Activated CD8-positive, alpha-beta memory T cell treated with anti-CD3 and anti-CD28 coated beads, Interleukin-2, amount 50 U/mL, for 48 hours (primary cell): ENCODE results near the gene LDLRAD4.

ENCODE experiments used
- DNase-seq: peaks from one replicate; pipeline ENCODE4 v3.0.0-alpha.2; 2020

LDLRAD4 gene

DNA sequence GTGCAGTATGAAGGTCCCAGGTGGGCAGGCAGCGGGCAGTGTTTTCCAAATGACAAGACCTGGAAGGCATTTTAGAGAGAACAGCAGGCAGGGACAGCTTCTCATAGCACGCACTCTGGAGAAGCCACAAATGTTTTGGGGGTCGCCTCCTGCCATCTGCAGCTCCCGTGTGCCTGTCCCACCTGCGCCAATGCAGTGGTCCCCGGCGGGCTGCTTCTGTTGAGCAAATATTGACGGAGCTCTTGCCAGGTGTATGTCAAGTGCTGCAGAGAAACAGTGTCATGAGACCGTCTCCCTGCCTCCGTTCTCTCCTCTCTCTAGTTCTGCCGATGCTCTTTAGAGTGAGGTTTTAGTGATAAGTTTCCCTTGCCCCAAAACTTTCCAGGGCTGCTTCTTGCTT, 174.8 kb downstream of the LDLRAD4 start:
- DNase-seq, result no peak

DNA sequence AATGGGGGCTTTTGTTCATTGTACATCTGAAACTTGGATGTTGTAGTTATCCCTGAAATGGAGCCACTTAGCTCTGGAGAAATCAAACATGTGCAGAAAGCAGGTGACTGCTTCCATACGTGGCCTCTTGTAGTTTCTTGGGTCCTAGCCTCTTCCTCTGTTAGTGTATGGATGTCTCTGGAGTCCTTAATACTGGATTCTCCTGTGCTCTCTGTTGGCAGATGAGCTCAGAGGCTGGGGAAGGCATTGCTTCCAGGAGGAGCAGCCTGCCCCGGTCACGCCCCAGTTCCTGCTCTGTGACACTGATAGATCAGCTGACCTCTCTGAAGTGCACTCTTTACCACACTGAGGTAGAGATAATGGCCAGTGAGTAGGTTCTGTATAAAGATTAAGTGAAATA, 176.2 kb downstream of the LDLRAD4 start:
- DNase-seq, result no peak

DNA sequence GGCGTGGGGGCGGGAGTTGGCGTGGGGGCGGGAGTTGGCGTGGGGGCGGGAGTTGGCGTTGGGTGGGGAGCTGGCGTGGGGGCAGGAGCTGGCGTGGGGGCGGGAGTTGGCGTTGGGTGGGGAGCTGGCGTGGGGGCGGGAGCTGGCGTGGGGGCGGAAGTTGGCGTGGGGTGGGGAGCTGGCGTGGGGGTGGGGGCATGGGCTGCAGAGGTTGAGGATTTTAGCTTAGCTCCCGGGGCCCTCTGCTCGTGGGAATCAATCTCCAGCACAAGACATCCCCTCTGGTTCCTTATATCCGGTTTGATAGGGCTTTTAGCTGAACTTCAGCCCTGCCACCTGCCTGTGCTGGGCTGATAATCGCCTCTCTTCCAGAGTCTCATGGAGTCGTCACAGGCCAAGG, 177.0 kb downstream of the LDLRAD4 start:
- DNase-seq, result no peak

DNA sequence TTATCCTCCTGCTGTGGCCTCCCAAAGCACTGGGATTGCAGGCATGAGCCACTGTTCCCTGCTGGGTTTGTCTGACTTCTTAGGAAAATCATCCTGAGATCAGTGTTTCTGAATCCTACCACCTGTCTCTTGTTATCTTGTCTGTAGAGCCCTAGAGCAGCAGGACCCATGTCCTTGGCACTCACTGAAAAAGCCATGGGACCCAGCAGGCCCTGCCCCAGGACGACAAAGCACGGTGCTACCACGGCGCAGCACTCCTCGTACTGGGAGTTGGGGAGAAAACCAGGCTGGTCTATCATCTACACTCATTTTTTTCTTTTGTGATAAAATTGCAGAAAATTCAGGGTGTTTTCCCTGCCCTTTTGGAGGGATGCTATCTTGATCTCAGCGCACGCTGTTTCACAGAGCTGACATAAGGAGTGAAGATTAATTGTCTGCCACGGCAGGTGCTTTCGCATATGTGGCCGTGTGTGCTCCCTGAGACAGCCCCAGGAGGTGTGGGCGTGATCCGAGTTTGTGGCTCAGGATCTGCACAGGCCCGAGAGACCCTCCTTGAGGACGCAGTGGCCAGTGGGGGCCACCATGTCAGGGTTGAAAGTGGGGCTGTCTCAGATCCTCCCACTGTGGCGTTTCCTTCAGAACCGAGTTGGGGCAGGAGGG, 179.1 kb downstream of the LDLRAD4 start:
- no peak for DNase-seq

DNA sequence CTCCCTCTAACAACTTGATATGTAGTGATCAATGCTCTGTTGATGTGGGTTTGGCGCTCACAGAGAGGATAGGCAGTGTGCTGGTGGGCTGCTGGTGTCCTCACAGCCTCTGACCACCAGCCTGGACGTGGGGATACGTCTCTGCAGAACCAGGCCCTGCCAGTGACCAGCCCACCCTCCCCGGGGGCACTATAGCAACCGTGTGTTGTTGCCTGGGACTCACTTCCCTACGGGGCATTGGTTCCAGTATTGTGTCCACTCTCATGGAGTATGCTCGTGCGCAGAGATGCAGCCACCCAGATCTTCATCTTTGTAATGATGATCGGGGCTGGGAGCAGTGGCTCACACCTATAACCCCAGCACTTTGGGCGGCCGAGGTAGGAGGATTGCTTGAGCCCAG, 180.1 kb downstream of the LDLRAD4 start:
- no peak for DNase-seq

DNA sequence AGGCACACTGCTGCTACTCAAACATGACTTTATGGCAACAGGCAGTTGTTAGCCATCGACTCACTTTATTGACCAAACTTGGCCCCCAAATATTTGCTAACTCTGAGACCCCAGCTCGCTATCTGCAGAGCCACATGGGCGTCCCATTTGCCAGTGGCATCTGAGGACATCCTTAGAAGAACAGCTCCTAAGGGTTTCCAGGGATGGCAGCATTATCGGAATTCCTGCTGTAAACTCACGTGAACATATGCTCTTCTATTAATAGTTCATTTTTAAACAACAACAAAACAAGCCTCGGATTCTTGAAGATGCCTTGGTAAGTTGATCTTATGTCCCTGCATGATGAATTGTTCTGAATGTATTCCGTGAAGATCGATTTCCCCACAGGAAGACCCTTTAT, 181.0 kb downstream of the LDLRAD4 start:
- no peak for DNase-seq

DNA sequence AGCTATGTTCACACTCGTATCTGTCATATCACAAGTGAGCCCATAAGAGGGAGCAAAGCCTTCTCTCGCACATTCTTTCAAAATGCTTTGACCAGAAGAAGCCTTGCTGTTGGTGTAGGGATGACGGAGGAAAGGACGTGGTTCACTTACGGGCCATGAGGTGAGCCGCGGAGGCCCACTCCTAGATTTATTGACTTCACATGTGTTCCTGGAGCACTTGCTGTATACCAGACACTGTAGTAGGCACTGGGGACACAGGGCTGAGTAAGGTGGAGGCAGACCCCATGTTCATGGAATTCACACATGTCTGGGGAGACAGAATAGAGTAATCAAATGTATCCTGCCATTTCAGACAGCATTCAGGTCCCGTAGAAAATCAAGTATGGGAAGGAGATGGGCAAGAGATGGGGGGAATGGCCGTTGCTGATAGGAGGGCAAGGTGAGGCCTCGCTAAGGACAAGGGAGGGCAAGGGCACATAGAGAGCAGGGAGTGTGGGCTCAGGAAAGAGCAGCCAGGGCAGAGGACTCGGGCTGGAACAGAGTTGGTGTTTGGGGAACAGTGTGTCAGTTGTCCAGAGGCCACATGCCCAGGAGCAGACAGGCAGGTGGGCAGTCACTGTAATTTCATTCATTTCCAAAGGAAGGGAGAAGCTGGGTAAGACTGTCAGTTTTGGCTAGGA, 182.2 kb downstream of the LDLRAD4 start:
- no peak for DNase-seq

DNA sequence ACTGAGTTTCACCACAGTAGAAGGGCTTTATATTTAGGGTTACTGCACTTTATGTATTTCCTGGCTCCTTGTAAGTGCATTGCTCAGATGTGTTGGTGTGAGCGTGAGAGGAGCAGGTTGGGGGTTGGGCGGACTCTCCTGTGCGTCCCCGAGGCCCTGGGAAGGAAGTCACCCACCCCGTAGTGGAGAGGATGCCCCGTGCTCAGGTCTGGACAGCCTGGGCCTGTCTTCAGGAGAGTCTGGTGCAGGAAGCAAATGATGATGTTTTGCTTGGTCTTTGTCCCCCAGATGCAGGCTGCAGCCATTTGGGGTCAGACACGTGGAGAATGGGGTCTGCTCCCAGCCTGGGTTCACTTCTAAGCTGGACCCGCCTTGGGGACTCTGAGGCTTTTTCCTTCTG, 182.8 kb downstream of the LDLRAD4 start:
- no peak for DNase-seq

DNA sequence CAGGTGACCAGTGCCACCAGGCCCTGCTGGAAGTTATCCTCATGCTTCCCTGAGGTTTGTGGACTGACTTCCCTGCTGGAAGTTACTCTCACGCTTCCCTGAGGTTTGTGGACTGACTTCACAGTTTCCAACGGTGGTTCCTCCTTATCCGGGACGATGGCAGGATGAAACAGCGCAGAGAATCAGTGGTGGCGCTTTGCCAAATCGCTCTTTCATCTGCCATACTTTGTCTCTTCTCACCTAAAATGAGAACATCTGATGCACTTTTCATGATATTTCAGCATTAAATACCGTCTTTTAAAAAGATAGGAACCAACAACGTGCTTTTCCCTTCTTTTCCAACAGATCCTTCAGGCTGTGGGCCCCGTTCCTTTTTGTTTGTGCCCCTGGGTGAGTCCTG, 183.3 kb downstream of the LDLRAD4 start:
- DNase-seq, result no peak

DNA sequence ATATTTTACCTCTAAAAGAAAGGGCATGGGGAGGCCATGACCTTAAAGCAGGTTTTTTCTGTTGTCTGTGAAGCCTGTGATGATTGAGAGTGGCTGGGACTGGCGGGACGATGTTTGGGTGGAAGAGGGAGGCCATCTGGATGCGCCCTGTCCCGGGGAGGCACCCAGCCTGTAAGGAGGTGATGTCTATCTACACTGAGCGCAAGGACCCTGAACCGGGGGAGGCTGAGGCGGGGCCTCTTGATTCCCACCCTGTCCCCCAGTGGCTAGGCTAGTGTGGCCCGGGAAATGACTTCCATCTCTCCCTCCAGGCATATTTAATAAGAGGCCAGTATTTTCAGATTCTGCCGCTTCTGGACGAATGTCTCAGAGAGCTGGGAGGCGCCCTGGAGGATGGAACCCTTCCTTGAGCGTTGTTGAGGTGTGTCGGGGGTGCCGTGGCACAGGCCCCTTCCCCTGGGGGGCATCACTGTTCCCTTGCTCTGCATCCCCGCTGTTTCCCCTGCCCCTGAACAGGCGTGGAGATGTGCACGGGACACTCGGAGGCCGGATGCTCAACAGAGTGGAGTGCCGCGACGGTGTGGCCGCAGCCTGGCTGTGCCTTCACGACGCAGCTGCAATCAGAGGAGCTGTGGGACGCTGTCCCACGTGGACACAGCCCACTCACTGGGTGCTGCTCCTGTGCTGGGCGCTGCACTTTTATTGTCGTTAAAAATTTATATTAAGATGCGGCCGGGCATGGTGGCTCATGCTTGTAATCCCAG, 185.4 kb downstream of the LDLRAD4 start:
- DNase-seq, result no peak

DNA sequence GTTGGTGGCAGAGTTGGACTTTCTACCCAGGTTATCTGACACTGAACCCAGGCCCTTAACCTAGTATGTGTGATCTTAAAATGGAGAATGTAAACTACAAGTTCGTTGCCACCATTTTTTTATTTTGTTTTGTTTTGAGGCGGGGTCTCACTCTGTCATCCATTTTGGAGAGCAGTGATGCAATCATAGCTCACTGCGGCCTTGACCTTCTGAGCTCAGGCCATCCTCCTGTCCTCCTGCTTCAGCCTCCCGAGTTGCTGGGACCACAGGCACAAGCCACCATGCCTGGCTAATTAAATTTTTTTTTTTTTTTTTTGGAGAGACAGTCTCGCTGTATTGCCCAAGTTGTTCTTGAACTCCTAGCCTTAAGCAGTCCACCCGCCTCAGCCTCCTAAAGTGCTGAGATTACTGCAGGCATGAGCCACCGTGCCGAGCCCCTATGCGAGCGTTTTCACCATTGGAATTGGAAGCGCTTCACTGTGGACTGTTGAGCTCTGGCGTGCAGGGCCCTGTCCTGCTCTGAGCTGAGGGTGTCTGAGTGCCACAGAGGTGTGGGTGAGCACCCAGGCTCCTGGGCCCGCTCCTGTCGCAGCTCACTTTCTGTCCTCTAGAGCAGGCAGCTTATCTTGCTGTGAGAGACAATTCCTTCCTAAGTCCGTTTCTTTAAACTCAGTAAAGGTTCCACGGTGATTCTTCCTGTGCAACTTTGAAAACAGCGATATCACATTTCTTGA, 186.9 kb downstream of the LDLRAD4 start:
- DNase-seq, result peak; percentile 32

DNA sequence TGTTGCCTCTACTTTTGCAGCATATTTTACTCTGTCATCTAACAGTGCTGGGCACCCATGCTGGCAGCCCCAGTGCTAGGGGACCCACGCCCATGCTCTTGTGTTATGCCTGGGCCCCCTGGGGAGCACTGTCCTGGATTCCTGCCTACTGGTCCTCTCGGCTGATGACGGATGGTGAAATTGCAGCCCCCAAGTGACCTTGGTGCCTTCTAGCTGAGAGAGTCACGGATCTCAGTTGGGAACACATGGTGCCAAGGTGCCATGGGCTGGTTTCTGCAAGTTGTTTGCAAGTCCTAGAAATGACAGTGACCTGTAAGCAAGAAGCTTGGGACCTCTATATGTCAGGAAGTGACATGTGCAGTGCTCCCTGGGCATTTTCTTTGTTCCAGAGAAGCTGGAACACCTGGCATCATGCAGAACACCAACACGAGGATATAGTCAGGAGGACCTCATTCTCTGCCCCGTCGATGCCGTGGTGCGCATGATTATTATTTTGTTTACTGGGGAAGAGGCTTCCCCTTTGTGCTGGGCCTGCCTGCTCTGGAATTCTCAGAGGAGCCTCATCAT, 187.6 kb downstream of the LDLRAD4 start:
- no peak for DNase-seq

DNA sequence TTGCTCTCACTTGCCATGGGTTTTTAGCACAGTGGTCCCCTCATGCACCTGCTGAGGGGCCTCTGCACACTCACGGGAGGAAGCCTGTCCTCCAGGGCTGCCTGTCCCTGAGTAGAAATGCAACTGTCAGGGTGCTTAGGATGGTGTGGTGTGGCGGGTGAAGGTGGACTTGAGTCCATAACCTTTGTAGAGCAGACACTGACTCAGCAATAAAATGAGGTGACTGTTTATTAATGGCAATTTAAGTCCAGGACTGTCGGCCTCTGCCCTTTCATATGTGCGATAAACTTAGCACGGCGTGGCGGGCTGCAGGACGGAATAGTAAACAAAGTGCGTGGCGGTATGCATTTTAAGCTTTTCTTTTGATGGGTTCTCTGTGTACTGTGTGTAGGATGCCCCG, 188.2 kb downstream of the LDLRAD4 start:
- no peak for DNase-seq

DNA sequence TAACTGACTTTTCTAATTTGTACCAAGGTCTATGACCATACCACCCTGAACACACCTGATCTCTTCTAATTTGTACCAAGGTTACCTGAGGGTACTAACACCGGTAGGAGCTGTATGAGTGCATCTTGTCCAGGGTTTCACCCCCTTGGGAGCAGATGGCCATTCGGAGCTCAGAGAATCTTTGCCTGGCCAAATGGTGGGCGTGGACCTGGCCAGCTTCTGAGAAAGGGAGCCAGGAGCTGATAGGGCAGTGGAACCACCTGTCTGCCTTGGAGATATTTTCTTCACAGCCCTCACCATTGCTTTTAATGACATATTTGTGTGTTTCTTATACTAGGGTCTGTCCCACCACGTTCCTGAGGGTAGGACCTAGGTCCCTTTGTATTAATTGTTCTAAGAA, 188.9 kb downstream of the LDLRAD4 start:
- DNase-seq, result no peak

DNA sequence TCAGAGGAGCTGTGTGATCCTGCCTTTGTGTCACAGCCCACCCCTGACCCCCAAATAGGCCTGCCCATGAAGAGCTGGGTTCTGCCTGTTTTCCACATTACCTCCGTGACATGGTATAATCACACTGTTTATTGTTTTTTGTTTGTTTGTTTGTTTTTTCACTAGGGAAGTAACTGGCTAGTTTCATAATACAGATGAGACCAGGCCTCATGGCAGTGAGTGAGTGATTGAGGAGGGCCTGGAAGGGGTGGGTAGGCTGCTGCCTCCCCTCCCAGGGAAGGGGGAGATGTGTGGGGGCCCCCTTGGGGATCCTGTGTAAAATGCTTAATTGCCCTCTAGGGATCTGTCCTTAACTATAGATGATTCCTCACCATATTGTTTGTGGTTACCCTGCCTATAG, 190.5 kb downstream of the LDLRAD4 start:
- DNase-seq, result no peak

DNA sequence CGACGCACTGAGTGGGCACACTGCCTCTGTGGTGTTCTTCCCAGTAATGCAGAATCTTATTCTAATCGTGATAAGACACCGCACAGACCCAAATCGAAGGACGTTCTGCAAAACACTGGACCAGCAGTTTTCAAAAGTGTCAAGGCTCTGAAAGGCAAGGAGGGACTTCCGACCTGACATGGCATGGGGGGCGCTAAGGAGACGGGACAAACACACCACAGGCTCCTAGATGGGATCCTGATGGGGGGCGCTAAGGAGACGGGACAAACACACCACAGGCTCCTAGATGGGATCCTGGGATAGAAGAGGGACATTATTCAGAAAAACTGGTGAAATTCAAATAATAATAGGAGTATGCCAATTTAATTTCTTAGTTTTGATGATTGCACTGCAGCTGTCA, 191.4 kb downstream of the LDLRAD4 start:
- DNase-seq, result no peak

DNA sequence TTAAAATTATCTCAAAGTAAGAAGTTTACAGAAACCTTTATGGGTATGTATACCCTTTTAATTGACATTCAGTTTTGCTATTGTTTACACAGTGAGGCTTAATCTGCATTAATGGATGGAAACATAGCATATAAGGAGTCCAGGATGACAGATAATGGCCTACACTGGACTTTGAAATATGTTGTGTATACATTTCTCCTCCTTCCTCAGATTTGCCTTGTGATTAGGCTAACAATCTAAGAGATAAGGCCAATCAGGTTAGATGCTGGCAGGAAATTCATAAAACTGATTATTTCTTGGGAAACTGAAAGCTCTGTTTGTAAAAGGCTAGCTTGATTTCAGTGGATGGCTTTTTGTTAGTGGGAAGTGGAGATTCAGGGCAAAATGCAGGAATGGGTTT, 191.9 kb downstream of the LDLRAD4 start:
- DNase-seq, result no peak

DNA sequence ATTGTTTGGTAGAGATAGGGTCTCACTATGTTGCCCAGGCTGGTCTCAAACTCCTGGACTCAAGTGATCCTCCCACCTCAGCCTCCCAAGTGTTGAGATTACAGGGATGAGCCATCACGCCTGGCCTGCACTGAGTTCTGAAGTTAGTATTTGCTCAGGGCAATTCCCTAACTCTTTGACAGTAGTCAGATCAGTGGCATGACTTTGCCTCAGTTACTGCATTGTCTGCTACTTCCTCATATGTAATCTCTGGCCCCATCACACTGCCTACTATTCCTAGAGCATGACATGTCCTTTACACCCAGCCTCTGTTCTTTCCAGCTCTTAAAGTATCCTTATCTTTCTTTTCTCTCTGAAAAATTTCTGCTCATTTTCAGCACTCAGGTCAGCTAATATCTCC, 193.5 kb downstream of the LDLRAD4 start:
- DNase-seq, result no peak

DNA sequence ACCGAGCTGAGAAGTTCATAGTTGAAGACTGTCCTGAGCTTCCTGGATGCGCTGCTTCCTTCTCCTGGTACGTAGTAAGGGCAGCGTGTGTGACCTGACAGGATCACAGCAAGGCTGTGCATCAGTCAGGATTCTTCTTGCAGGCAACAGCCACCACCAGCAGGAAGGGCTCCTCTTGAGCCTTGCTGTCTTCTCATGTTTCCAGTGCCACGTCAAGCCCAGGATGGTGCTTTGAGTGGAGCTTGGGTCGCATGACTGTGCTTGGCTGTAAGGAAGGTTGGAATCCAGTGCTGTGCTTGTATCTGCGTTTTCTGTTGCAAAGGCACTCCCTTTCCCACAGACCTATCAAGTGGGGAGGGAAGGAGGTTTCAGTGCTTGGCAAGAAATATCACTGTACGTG, 194.3 kb downstream of the LDLRAD4 start:
- no peak for DNase-seq

DNA sequence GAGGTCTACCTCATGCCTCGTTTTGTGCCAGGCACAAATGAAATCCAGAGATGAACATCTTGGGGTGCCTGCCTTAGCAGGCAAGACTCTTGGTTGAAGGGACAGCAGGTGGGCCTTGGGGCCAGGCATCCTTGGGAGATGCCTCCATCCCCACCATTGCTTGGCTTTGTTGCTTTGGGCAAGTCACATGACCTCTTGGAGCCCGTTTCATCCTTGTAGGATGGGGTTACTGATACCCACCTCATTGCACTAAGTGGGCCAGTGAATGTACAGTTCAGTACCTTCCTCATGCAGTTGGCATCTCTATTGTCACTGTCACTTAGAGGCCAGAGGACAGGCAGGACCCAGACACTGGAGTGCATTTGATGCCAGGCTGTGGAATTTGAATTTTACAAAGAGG, 195.5 kb downstream of the LDLRAD4 start:
- DNase-seq, result no peak

DNA sequence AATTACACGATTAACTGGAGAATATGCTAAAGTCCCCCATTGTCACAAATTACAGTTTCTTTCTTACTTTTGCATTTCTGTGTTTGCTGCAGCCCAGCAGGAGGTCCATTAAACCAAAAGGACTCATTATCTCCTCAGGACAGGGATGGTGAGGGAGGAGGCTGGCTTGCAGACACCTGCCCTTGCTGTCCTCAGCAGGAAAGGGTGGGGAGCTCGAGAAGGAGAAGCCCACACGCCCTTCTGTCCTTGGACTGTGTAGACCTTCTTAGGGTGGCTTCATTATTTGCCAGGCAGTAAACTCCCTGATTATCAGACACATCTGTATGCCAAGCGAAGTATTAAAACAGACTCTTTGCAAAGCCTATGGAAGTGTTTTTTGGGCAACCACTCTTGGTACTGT, 196.0 kb downstream of the LDLRAD4 start:
- no peak for DNase-seq

DNA sequence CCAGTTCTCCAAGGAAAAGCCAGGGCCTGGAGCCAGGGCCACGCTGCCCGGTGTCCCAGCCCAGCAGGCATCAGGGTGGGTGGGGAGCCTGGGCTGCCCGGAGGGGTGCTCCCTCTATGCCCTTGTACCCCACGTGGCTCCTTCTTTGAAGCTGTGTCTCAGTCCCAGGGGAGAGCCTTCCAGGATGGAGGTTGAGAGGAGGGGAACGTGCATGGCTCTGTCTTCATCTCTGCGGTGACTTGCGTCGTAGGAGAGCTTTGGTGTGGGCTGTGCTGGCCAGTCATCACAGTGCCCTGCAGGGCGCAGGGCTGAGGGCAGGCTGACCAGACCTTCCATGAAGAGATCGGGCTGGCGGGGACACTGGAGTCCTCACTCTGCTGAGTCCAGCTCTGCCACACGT, 197.2 kb downstream of the LDLRAD4 start:
- no peak for DNase-seq

DNA sequence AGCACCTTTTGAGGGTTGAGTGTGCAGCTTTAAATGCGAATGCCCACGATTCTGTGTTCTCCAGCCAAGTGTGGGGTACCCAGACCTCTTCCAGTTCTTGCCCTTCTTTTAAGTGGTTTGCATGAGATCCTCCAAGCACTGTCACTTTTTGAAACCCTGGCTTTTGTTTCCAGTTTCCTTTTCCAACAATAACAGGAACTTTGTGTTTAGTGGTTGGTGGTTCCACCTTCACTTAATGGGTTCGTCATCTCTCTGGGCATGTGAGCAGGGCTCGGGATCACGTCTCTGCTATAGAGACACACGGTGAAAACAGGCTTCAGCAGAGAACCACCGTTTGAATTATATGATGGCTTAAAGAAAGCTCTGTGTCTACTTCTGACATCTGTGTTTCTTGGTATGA, 197.6 kb downstream of the LDLRAD4 start:
- no peak for DNase-seq
